CD1c-positive myeloid dendritic cell (primary cell): ENCODE results near the gene TOR1AIP1.
A peak's percentile ranks its signal among the peaks of the same experiment; 100 is the strongest.
"Not testable (repeated sequence)": the region's sequence is repeated elsewhere in the genome, so short reads cannot be mapped to it uniquely, and the experiment has no call there.

ENCODE experiments used
- DNase-seq: peaks from one replicate; pipeline ENCODE4 v3.0.0-alpha.2; 2016; ENCODE audit errors: extremely low spot score

TOR1AIP1 gene, protein sequence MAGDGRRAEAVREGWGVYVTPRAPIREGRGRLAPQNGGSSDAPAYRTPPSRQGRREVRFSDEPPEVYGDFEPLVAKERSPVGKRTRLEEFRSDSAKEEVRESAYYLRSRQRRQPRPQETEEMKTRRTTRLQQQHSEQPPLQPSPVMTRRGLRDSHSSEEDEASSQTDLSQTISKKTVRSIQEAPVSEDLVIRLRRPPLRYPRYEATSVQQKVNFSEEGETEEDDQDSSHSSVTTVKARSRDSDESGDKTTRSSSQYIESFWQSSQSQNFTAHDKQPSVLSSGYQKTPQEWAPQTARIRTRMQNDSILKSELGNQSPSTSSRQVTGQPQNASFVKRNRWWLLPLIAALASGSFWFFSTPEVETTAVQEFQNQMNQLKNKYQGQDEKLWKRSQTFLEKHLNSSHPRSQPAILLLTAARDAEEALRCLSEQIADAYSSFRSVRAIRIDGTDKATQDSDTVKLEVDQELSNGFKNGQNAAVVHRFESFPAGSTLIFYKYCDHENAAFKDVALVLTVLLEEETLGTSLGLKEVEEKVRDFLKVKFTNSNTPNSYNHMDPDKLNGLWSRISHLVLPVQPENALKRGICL

DNA sequence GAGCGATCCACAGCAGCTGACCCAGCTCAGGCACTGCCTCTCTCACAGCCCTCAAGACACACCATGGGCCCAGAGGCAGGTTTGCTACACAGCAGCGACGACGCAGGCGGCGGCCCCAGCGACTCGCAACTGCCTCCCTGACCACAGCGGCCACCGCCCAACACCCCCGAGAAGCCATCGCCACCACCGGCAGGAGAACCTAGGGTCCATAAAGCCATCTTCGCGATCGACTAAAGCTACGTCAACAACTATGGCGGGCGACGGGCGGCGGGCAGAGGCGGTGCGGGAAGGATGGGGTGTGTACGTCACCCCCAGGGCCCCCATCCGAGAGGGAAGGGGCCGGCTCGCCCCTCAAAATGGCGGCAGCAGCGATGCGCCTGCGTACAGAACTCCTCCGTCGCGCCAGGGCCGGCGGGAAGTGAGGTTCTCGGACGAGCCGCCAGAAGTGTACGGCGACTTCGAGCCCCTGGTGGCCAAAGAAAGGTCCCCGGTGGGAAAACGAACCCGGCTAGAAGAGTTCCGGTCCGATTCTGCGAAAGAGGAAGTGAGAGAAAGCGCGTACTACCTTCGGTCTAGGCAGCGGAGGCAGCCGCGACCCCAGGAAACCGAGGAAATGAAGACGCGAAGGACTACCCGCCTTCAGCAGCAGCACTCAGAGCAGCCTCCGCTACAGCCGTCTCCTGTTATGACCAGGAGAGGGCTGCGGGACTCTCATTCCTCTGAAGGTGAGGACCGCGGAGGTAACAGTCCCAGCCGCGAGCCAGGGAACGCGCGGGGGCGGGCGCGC, at the start of gene TOR1AIP1:
TSS of gene TOR1AIP1 (plus strand) at position 33 of the 787 bp plus-strand sequence. CDS start at position 251, 218 bp downstream.
- DNase-seq: peak; percentile 99

DNA sequence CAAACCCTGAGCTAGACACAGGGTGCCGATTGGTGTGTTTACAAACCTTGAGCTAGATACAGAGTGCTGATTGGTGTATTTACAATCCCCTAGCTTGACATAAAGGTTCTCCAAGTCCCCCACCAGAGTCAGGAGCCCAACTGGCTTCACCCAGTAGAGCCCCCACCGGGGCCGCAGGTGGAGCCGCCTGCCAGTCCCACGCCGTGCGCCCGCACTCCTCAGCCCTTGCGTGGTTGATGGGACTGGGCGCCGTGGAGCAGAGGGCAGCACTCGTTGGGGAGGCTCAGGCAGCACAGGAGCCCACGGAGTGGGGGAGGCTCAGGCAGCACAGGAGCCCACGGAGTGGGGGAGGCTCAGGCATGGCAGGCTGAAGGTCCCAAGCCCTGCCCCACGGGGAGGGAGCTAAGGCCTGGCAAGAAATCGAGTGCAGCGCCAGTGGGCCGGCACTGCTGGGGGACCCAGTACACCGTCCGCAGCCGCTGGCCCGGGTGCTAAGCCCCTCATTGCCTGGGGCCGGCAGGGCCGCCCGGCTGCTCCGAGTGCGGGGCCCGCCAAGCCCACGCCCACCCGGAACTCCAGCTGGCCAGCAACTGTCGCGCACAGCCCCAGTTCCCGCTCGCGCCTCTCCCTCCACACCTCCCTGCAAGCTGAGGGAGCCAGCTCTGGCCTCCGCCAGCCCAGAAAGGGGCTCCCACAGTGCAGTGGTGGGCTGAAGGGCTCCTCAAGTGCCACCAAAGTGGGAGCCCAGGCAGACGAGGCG, 45.2 kb upstream of the TOR1AIP1 start:
- not testable (repeated sequence) for DNase-seq

DNA sequence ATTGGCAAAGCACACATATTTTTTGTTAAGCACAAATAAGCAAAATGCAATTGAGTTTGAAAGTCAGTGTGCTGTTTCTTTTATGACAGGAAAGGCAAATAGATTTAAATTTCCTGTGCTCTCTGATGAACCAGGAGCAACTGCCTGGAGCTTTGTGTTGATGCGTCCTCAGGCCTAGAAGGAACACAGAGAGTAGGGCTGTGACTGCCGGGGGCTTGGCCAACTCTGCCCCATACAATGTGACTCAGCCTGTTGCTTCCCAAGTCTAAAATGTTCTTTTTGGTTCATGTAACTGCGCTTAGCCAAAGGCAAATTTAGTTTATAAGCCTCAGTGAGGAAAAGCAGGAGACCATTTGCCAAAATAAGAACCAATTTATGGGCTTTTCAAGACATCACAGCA, 42.0 kb upstream of the TOR1AIP1 start:
- DNase-seq: no peak

DNA sequence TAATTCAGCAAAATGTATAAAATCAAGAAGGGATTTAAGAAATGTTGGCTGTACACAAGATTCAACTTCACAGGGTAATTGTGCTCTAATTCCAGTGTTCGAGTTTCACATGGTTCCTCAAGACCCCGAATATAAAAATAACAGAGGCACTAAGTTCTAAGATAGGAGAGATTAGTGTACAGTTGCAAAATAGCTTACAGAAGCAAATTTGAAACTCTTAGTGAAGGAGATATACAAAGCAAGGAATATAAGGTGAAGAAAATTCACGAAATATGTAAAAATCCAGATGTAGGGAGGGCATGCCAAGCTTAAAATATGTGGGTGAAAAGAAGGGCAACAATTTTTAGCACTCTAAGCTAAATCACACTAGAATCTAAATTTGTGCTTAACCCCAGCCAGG, 33.9 kb upstream of the TOR1AIP1 start:
- DNase-seq: no peak

DNA sequence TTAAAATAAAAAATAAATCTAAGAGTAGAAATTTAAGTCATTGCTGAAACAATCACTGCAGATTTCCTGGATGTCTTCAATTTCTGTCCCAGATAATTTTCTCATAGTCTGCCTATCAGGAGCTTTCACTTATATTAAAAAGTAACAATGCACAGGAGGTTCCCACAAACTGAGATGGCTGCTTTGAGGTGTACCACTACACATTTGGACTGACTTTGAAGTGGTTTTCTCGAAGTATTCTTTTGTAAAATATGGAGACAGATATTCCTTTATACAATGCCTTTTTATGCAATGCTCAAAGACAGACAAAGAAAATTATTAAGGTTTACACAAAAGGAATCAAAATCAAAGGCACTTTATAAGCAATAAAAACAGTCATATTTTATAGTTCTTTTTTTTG, 29.0 kb upstream of the TOR1AIP1 start:
- no peak for DNase-seq

DNA sequence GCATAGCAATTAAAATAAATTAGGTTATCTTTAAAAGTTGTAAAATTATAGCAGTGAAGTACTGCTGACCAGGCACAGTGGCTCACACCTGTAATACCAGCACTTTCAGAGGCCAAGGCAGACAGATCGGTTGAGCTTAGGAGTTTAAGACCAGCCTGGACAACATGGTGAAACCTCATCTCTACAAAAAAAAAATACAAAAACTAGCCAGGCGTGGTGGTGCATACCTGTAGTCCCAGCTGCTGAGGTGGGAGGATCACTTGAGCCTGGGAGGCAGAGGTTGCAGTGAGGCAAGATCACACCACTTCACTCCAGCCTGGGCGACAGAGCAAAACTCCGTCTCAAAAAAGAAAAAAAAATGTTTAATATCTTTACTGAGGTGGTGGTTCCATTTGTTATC, 26.3 kb upstream of the TOR1AIP1 start:
- DNase-seq: not testable (repeated sequence)

DNA sequence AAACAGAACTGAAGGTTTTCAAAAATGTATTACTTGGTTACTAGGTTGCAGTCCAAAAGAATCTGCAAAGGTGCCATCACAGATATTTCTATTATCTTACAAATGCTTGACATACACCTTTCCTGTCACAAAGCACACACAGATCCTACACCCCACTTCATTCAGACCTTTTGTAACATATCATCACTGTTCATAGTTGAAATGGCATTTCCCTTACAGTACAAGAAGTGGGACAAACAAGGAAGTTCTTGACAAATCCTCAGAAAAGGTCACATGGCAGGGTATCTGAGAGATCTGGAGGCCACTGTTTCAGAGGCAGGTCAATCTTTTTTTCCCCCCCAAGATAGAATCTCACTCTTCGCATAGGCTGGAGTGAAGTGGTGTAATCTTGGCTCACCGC, 25.8 kb upstream of the TOR1AIP1 start:
- DNase-seq: peak; percentile 31

DNA sequence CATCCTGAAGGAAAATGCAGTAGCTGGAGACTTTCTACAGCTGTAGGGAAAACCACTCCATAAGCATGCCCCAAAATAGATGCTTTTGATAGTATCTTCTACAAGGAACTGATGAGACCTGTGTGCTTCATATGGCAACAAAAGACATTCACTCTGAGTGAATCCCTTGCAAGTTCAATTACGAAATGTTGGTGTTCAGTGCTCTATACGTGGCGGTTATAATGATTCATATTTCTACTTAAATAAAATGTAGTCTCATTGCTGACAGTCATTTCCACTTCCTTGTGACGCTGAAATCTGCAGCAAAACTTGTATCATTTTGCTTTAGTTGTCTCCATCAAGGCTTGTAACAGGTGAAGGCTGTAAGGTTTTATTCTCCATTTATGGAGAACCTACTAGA, 25.1 kb upstream of the TOR1AIP1 start:
- DNase-seq: peak; percentile 34

DNA sequence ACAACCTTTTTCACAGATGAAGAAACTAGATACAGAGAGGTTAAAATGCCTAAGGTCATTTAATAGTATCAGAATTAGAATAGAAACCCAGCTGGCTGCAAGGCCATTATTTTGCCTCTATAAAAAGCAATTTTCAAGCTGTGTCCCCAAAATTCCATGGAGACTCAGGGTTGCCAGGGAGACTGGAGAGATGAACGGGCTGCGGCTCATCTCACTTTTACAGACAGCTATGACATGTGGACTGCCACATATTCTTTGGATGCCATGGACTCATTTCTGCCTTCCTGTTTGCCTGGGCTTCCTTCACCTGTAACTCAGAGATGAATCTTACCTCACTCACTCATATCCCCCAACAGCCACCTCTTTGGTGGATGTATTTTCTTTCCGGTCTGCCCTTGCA, 21.4 kb upstream of the TOR1AIP1 start:
- no peak for DNase-seq

DNA sequence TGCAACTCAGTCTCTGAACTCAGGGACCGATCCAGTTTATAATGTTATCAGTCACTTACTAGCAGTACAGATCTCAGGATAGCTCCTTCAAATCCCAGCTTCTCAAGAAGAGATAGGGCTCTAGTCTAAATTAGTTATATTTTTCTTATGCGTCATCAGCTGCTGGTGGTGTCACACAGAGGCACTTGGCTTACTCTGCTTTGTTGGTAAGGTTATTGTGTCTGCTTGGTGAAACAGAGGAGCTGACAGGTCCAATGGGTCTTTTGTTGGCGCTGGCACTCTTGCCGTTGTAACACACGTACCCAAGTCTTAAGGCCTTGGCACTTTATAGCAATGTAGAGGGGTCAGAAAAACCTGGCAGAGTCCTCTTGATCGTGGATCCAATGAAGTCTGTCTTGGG, 16.7 kb upstream of the TOR1AIP1 start:
- DNase-seq: no peak

DNA sequence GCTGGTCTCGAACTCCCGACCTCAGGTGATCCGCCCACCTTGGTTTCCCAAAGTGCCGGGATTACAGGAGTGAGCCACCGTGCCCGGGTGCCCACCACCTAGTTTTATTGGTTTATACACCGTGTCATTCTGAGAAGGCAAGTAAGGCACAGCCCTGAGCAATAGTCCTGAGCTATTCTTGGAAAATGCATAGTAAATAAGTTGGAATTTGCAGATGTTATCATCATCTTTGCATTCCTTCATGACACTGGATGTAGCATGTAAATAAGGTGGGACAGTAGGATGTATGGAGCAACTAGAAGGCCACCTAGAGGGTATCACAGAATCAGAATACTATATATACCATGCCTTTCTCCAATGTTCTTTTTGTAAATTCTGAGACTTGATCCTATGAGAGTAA, 15.5 kb upstream of the TOR1AIP1 start:
- no peak for DNase-seq

DNA sequence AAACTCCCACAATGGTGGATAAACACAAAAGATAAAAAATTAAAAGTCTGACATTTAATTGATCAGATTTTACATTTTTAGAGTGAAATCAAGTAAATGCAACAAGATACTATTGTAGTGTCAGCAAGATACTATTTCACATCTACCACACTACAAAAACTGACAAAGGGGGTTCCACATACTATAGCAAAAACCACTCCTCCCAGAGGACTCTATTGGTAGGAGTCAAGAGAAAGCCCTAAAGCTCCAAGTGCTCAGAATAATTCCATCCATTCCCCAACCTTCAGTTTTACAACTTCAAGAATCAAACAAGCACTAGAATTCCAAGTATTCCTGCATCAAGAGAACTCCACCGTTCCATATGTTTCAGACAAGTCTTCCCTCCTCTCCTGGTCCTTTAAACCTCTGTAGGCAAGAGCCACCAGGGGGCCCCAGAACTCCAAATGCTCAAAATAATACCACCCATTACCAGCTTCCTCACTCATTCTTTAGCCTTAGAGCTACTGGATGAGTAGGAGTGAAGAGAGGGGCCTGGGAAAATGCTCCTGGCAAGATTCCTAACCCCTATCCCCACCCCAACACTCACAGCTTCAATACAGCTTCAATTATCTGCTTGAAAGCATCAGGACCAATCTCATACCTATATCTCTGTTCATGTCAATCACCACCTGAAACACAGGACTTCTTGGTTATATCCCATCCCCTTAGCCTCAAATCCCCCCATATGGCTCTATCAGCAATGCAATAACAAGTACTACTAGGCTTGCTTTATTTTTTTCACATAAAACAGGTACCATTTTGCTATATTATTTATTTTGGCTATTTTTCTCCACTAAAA, 14.4 kb upstream of the TOR1AIP1 start:
- DNase-seq: peak; percentile 55

DNA sequence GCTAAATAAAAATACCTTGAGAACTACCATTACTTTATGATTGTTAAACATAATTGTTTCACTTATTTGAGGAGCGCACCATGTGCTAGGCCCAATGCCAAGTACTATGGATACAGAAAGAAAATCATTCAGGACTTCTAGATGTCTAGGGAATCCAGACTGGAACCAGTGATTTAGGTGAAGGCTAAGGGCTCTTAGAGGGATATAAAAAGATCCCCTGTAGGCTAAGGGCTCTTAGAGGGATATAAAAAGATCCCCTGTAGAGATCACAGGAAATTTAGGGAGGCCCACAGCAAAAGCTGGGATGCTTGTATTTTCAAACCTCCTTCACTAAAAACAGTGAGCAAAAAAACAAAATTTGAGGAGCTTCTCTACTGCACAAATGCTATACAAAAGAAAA, 11.2 kb upstream of the TOR1AIP1 start:
- DNase-seq: no peak

DNA sequence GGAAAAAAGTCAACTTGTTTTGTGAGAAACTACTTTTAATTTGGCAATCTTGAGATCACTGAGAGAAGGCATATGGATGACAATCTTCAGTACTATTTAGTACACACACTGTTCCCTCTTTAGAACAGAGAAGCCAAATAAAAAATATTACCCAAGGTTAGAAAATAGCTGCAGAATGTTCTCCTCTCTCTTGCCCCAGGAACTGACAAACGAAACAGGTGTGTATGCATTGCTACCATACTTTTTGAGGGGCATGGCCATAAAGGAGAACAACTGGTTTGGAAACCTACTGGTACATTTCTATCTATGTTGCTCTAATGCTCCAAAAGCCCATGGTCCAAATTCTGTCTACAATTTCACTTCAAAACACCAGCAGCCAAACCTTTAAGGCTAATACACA, 10.1 kb upstream of the TOR1AIP1 start:
- no peak for DNase-seq

DNA sequence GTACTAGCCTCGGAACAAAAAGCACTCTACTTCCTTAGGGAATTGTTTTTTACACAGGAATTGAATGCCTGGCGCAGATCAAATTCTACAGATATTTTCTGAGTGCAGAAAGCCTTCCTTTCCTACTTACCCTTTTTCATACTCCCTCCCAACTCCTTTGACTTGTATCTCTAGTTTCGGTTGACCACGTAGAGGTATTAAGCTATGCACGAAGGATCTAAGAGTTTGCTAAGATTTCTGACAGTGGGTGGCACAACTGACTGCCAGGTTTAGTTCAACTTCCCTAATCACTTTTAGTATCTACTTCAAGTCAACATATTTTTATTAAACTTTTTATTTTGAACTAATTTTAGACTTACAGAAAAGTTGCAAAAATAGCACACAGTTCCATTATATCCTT, 9.5 kb upstream of the TOR1AIP1 start:
- DNase-seq: no peak

DNA sequence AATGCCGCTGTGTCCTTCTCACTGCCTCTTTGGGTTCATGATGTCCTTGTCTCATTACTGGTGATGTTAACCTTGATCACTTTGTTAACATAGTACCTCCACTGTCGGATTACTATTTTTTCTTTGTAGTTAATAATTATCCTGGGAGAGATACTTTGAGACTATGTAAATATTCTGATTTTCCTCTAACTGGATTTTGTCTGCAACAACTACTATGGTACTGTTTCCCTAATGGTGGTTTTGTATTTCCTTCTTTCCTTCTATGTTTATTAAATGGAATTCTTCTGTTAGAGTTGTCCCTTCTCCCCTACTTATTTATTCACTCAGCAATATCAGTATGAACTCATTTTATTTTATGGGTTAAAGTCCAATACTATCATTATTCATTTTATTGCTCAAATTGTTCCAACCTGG, 8.6 kb upstream of the TOR1AIP1 start:
- no peak for DNase-seq

DNA sequence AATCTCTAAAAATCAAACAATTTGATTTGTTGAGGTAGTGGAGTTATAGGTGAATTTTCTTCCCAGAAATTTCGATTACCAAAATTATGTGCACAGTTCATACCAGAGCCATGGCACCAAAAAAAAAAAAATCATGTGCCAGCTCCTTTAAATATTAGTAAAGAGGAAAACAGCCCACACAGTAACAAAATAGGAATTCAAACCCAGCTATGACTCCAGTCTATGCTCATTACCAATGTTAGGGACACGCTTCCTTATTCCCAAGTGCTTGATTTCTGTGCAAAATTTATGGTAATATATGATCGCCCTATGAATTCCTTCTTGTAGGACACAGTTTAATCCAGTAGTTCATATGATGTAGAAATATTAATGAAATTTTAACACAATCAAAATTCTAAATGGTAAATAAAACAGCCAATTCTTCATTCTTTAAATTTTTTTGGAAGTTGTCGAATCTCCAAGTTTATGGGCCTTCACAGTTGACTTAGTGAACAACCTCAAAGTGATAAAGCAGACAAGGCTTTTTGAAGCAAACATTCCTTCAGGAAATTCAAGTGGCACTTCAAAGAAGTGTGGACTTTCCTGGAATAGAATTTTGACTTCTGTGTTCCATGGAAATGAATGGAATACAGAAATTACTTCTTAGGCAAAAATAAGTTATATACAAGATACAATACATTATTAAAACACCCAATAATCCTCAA, 6.3 kb upstream of the TOR1AIP1 start:
- DNase-seq: peak; percentile 53

DNA sequence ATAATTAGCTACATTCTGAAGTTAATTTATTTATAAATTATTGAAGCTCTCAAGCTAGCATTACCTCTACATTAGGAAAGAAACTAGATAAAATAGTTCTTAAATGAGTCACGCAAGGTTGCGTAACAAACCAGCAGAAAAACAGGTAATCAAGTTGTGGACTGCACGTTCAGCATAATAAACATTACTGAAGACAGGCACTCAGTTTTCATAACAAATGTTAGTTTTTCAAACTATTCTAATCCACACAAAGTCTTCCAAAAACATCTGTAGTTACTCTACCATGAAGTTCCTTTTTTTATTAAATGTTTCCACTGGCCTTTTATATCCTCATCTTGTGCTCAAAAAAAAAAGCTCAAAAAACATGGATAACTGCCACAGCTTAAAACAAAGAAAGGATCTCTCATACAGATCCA, 5.8 kb upstream of the TOR1AIP1 start:
- DNase-seq: peak; percentile 60

DNA sequence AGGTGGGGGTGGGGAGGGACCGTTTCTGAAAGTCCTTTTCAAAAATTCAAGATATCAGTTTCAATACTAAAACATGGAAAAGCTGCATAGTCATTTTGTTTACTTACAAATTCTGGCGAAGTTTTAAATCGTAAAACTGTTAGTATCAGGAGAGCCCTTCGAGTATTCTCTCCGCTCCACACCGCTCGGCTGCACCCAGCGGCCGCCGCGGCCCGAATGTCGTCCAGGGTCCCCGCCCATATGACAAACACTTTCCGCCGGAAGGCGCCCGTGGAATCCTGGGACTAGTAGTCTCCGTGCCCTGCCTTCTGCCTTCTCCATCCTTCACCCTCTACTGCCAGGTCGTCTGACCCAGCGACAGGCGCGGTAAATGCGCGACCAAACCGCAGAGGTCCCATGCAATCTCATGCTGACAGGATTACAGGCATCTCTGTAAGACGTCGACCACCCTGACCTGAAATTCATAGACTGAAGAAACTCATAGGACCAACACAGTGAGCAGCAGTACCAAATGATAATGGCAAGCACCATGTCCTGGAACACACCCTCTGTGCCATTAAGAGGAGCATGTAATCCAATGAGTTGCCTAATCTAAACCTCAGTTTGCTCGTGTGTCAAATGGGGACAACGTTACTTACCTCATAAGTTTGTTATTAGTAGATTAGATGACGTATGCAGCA, 4.4 kb upstream of the TOR1AIP1 start, which contains the start of gene TOR1AIP2:
TSS of gene TOR1AIP2 (minus strand) at position 218 of the 680 bp plus-strand sequence. CDS start 25,138 bp downstream, outside the sequence.
- DNase-seq: peak; percentile 90

DNA sequence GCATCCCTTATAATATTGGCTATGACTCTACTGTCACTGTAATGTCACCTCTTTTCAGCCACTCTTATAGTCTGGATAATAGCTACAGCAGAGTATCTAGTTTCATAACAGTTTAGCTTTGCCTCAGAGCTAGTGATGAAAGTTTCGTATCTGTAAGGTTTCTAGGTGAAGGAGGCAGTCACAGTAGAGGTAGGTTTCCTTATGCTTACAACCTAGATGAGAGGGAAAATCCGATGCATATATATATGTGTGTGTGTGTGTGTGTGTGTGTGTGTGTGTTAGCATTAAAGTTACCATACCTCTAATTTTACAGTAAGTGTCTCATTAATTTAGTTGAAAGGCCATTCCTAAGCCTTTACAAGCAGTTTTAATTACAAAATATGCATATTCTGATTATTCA, 2.3 kb upstream of the TOR1AIP1 start:
- DNase-seq: no peak
